Peyer's patch (tissue), 4 donors: ENCODE results near the gene HECA.
"Not testable (repeated sequence)": the region's sequence is repeated elsewhere in the genome, so short reads cannot be mapped to it uniquely, and the experiment has no call there.

ENCODE experiments used
- CTCF ChIP-seq, 6 experiments: fragments of 450-650 bp in 4 of 6; fragments of 200-600 bp in 2 of 6; sonication (generic) in 1 of 6; IDR thresholded peaks; one replicate each; pipeline ENCODE4 v1.5.1; 2017 to 2019; ENCODE audit warnings: antibody characterized with exemption in 6 of 6, mild to moderate bottlenecking in 3 of 6, moderate library complexity in 1 of 6
- POLR2A ChIP-seq, 2 donors: fragments of 450-650 bp; IDR thresholded peaks; one replicate each; pipeline ENCODE4 v1.5.1; 2017; ENCODE audit warnings: antibody characterized with exemption in 2 of 2, mild to moderate bottlenecking in 2 of 2, moderate library complexity in 2 of 2

GRCh38 chr6:139210766-139211165 lies 75.9 kb downstream of the HECA start:
- not testable (repeated sequence) for TF ChIP-seq POLR2A, CTCF (IDR thresholded peaks at IDR 0.05)
